NCI-H2196 treated with DMSO at 0.1 percent for 48 hours (cell line): Measurements from ENCODE around the gene CFAP20.

Experiments used
- DNase-seq: peaks from one replicate; lab custom pipeline; 2025; ENCODE audit not compliant: unreplicated experiment; lab: John Stamatoyannopoulos, UW

The CFAP20 gene

GRCh38 chr16:58129097-58129936 is at the start of gene CFAP20:
TSS of gene CFAP20 (minus strand) at chr16:58129381. CDS start at chr16:58129115, 266 bp downstream.
- peak; percentile 94 for DNase-seq

GRCh38 chr16:58177353-58177710 is 48.2 kb upstream of the CFAP20 start:
- DNase-seq: no peak

- DNase-seq: no peak
These were observed 47.6 kb upstream of the CFAP20 start for GRCh38 chr16:58176608-58177352.

- no peak for DNase-seq
These were observed 41.0 kb upstream of the CFAP20 start for GRCh38 chr16:58170223-58170622.

- DNase-seq: no peak
These were observed 31.7 kb upstream of the CFAP20 start for GRCh38 chr16:58160855-58161254.

GRCh38 chr16:58158725-58159124 is 29.5 kb upstream of the CFAP20 start:
- no peak for DNase-seq

- no peak for DNase-seq
These were observed 28.9 kb upstream of the CFAP20 start for GRCh38 chr16:58157951-58158540.

- no peak for DNase-seq
These were observed 28.1 kb upstream of the CFAP20 start for GRCh38 chr16:58157239-58157638.

GRCh38 chr16:58155839-58156238 is 26.7 kb upstream of the CFAP20 start:
- DNase-seq: no peak

- no peak for DNase-seq
These were observed 25.2 kb upstream of the CFAP20 start for GRCh38 chr16:58154345-58154744.

- DNase-seq: no peak
These were observed 23.2 kb upstream of the CFAP20 start for GRCh38 chr16:58152246-58152868.

- no peak for DNase-seq
These were observed 19.3 kb upstream of the CFAP20 start for GRCh38 chr16:58148526-58148925.

- no peak for DNase-seq
These were observed 18.9 kb upstream of the CFAP20 start for GRCh38 chr16:58148099-58148498.

- no peak for DNase-seq
These were observed 9.7 kb upstream of the CFAP20 start for GRCh38 chr16:58138852-58139251.

- DNase-seq: no peak
These were observed 8.4 kb upstream of the CFAP20 start for GRCh38 chr16:58137581-58137980.

GRCh38 chr16:58128711-58129096 is 477 bp downstream of the CFAP20 start:
- DNase-seq: no peak

GRCh38 chr16:58128181-58128631 is 975 bp downstream of the CFAP20 start:
- DNase-seq: no peak

GRCh38 chr16:58127634-58128033 is 1.5 kb downstream of the CFAP20 start:
- no peak for DNase-seq

- no peak for DNase-seq
These were observed 2.1 kb downstream of the CFAP20 start for GRCh38 chr16:58127033-58127556.

- DNase-seq: no peak
These were observed 2.7 kb downstream of the CFAP20 start for GRCh38 chr16:58126451-58126961.

- no peak for DNase-seq
These were observed 3.3 kb downstream of the CFAP20 start for GRCh38 chr16:58125781-58126335.
